ENCODE results near the gene CLDN3. TPM values are rescaled to one million over a fixed set of nuclear protein-coding genes. Genes with fewer than 3 reads are reported as not detected.

Gene CLDN3
- total and polyA plus RNA-seq, 9 of the 15 experiments (the other 6 are each of a cell fraction or from before 2014, with no cell fraction given): 0.29 TPM; not detected in 8

DNA sequence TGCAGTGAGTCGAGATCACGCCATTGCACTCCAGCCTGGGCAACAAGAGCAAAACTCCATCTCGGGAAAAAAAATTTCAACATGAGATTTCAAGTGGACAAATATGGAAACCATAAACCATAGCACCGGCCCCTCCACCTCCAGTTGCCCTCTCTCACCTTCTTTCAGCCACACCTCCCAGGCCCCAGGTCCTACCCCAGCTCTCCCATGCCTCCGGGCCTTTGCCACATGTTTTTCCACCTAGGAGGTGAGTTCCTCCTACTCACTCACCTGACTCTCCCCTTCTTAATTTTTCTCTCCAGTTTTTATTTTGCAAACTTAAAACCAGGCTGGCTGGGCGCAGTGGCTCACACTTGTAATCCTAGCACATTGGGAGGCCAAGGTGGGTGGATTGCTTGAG is 47.1 kb upstream of the CLDN3 start:
- no peaks in the 10 kb centered on the region for H3K79me2 ChIP-seq (ENCODE audit: control insufficient read depth, insufficient read depth, low read length)
- H3K9ac ChIP-seq (ENCODE audit: insufficient read depth in 1 of 2, low read depth in 2 of 2, low read length in 2 of 2): no peak overlapping the region
- no peak for FAIRE-seq
- in situ Hi-C loops (cut with MboI): no loop called here
- POLR2A ChIA-PET: no interaction called here
- no peaks in the 10 kb centered on the region for H3K27me3 ChIP-seq (ENCODE audit: control insufficient read depth in 2 of 2, insufficient read depth in 2 of 2, low read length in 2 of 2)
- peaks cover 6 to 7% of the 10 kb centered on the region in 2 experiments; a peak in 4 of 5 replicates for H3K4me1 ChIP-seq (replicated peaks in 1 of 2; ENCODE audit: control insufficient read depth in 2 of 2, insufficient read depth in 2 of 2, low read length in 2 of 2)
- no peak for TF ChIP-seq ELF2 (CRISPR knock-in tag; IDR thresholded peaks at IDR 0.05)
- TF ChIP-seq, protein P1, sequence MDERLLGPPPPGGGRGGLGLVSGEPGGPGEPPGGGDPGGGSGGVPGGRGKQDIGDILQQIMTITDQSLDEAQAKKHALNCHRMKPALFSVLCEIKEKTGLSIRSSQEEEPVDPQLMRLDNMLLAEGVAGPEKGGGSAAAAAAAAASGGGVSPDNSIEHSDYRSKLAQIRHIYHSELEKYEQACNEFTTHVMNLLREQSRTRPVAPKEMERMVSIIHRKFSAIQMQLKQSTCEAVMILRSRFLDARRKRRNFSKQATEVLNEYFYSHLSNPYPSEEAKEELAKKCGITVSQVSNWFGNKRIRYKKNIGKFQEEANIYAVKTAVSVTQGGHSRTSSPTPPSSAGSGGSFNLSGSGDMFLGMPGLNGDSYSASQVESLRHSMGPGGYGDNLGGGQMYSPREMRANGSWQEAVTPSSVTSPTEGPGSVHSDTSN (CRISPR knock-in tag; IDR thresholded peaks at IDR 0.05; ENCODE audit: low read depth): no peak
- TF ChIP-seq, protein P1 (tag; conservative IDR thresholded peaks at IDR 0.05; ENCODE audit: low read depth): no peak
- no peak for TF ChIP-seq MEIS2 (IDR thresholded peaks at IDR 0.05; ENCODE audit: partially characterized antibody)
- TF ChIP-seq C11orf30 (IDR thresholded peaks at IDR 0.05; ENCODE audit: low read depth): no peak
- TF ChIP-seq TCF3 (CRISPR knock-in tag; IDR thresholded peaks at IDR 0.05): no peak
- TF ChIP-seq, protein P2, sequence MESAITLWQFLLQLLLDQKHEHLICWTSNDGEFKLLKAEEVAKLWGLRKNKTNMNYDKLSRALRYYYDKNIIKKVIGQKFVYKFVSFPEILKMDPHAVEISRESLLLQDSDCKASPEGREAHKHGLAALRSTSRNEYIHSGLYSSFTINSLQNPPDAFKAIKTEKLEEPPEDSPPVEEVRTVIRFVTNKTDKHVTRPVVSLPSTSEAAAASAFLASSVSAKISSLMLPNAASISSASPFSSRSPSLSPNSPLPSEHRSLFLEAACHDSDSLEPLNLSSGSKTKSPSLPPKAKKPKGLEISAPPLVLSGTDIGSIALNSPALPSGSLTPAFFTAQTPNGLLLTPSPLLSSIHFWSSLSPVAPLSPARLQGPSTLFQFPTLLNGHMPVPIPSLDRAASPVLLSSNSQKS (CRISPR knock-in tag; IDR thresholded peaks at IDR 0.05): no peak
- TF ChIP-seq RBM39 (optimal IDR thresholded peaks at IDR 0.05; ENCODE audit: low read depth, low read length): no peak
- H3K4me3 ChIP-seq: no peak overlapping the region
- intact Hi-C loops (cut with micrococcal nuclease): no loop called here
- no peaks in the 10 kb centered on the region for H3K36me3 ChIP-seq (ENCODE audit: control insufficient read depth, insufficient read depth, low read length)
- CTCF ChIA-PET (ENCODE audit: low intra/inter-chr PET ratio): no interaction called here
- no peaks in the 10 kb centered on the region for H4K20me1 ChIP-seq (replicated peaks; ENCODE audit: control insufficient read depth, insufficient read depth, low read length)
- no peak for DNase-seq (ENCODE audit: extremely low read depth in 1 of 4, low spot score in 3 of 4)
- no peak for ATAC-seq
- H2AFZ ChIP-seq (ENCODE audit: low read depth, low read length): no peak overlapping the region
- H3K9me3 ChIP-seq (replicated peaks; ENCODE audit: control insufficient read depth, insufficient read depth, low read depth, low read length): no peaks in the 10 kb centered on the region
- no peak overlapping the region for H3K27ac ChIP-seq (ENCODE audit: extremely low read depth, low read depth, low read length)
- no TSS peak for BruUV-seq (replicated peaks)
- no peak overlapping the region for H3K4me2 ChIP-seq (ENCODE audit: insufficient read depth, low read length)
- whole genome bisulfite sequencing (ENCODE audit: insufficient coverage, low coverage, missing lambda C conversion rate): 41% methylated on average over 6 of the region's 6 CpGs
- H3K9me1 ChIP-seq (ENCODE audit: control insufficient read depth, insufficient read depth, low read length): no peaks in the 10 kb centered on the region
